PC-3 (cell line): ENCODE measurements around the gene BFSP2.
A peak's percentile ranks its signal among the peaks of the same experiment; 100 is the strongest.

Experiments used
- CTCF ChIP-seq: fragments of 300-600 bp; sonication (generic); conservative IDR thresholded peaks from 2 replicates; pipeline ENCODE4 v1.5.1; 2017; ENCODE audit warnings: antibody characterized with exemption, low read depth, mild to moderate bottlenecking, low read length
- EZH2 ChIP-seq: fragments of 300-600 bp; sonication (generic); IDR thresholded peaks from one replicate; pipeline ENCODE4 v1.6.1; 2017; ENCODE audit warnings: antibody characterized with exemption, mild to moderate bottlenecking, low read length; ENCODE audit not compliant: unreplicated experiment
- EZH2phosphoT487 ChIP-seq: fragments of 300-600 bp; sonication (generic); IDR thresholded peaks from 2 replicates; pipeline ENCODE4 v1.6.1; 2018; ENCODE audit warnings: mild to moderate bottlenecking, antibody characterized with exemption, low read length, borderline replicate concordance

GRCh38 chr3:133457465-133458067, 57.7 kb downstream of the BFSP2 start:
- TF ChIP-seq CTCF (peak; percentile 54; the same call in 1 of the 2 replicates), EZH2phosphoT487 (no peak), EZH2 (no peak)
